HG03457 (cell line): ENCODE measurements around the gene ALKBH8.
"Not testable (repeated sequence)": the region's sequence is repeated elsewhere in the genome, so short reads cannot be mapped to it uniquely, and the experiment has no call there.

ENCODE experiments used
- ATAC-seq: cut with Tn5 transposase; IDR thresholded peaks from one replicate; pipeline ENCODE4 v1.9.1; 2021; ENCODE audit warnings: moderate number of reproducible peaks; ENCODE audit not compliant: unreplicated experiment

ALKBH8 gene

GRCh38 chr11:107508201-107508857 lies 57.2 kb downstream of the ALKBH8 start:
- ATAC-seq = no peak

DNA sequence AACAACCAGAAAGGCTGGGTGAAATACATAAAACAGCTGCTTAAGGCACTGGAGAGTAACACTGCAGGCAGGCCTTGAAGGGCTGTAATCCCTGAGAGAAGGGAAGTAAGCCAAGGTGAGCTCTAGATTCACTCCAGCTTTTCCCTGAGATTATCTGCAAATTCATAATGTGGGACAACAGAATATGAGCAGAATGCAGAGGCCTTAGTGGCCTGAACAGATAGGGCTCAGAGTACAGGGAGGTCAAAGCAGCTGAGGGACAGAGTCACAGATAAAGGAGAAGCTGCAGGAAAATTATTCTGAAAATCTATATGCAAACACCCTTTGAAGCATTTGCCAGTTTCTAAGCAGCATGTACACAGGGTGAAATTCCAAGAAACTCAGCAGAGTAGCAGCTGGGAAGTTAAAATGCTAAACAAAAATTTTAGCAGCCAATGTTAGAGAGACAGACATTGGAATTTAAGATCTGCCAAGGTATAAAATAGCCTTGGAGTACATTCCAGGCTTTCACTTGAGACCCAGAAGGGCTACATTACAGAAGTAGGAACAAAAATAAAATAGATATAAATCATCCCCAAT lies 59.8 kb downstream of the ALKBH8 start:
- ATAC-seq = no peak

- ATAC-seq = no peak
Measured at GRCh38 chr11:107504981-107505380, 60.6 kb downstream of the ALKBH8 start.

- no peak for ATAC-seq
Measured at GRCh38 chr11:107501713-107502112, 63.8 kb downstream of the ALKBH8 start.

GRCh38 chr11:107497371-107497770 lies 68.2 kb downstream of the ALKBH8 start:
- not testable (repeated sequence) for ATAC-seq

GRCh38 chr11:107496011-107496410 lies 69.5 kb downstream of the ALKBH8 start:
- ATAC-seq = no peak

DNA sequence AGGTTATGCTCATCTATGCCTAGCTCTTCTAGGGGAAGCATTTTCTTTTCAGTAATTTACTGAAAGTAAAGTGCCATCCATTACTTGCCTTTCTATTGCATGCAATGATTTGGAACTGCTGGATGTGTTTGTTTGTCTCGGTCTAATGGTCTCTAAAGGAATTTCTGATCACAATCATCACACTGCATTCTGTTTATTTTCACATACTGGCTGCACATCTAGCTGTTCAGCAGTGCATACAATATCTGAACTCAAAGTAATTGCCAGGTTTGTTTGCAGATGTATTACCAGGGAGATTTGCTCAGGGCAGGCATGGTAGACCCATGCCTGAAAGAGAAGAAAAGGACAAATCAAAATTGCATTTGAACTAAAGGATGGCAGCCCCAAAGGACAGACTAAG lies 71.5 kb downstream of the ALKBH8 start:
- ATAC-seq = no peak

DNA sequence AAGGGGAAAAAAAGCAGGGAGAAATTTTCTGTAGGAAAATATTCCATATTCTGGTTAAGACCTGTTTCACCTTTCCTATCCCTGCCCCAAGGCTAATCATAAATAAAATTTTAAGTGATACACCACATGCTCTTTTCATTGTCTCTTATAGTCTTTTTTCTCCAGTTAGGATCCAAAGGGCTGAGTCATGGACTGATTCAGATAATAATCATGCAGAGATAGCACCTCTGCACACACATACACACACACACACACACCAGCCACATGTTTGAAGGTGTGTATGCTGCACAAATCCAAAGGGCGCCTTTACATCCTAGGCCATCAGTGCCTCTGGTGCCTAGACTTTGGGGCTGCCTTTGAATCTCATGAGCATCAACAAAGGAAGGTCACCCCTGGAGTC lies 72.4 kb downstream of the ALKBH8 start:
- ATAC-seq = no peak

DNA sequence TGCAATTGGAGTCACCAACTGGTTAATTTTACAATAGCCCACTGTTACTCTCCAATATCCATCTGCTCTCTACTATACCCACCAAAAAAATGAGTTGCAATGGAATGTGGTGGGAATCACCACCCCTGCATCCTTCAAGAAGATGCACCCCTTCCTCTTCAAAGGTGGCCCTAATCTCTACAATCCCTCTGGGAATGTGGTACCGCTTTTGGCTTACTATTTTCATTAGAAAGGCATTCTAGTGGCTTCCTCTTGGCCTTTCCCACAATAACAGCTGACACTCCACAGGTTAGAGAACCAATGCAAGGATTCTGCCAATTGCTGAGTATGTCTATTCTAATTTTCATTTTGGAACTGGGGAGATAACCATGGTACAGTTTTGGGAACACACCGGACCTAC lies 74.7 kb downstream of the ALKBH8 start:
- ATAC-seq = no peak

GRCh38 chr11:107482234-107482633 lies 83.3 kb downstream of the ALKBH8 start:
- ATAC-seq = no peak

GRCh38 chr11:107478922-107479321 lies 86.6 kb downstream of the ALKBH8 start:
- ATAC-seq = no peak

- ATAC-seq = no peak
Measured at GRCh38 chr11:107477820-107478219, 87.7 kb downstream of the ALKBH8 start.

DNA sequence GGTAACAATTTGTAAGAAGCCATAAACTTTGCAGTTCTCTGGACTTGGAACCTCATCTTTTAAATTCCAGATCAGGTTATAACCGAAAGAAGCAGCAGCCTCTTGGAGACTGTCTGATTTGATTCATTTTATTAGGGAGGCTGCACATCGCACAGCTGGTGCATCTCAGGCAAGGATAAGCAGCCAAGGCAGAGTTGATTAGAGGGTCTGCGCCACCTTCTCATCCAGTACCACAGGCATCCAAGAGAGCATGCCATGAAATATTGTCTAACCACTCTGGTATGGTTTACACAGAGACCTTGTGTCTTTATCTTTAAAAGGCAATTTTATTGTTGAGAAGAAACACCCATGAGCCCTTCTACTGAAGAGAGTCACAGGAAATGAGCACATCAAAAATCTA lies 91.7 kb downstream of the ALKBH8 start:
- no peak for ATAC-seq

DNA sequence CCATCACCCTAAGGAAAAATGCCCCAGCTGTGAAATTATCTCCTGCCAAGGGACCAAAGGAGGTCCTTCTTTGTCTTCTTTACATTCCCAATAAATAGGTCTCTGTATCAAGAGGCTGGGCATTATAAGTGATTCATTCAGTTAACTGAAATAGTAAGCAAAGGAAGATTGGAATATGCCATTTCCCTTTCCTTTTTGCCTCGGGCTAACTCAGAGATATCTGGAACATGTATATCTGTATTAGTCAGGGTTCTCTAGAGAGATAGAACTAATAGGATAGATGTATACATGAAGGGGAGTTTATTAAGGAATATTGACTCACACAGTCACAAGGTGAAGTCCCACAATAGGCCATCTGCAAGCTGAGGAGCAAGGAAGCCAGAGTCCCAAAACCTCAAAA lies 92.6 kb downstream of the ALKBH8 start:
- no peak for ATAC-seq

GRCh38 chr11:107468596-107468995 lies 96.9 kb downstream of the ALKBH8 start:
- no peak for ATAC-seq

DNA sequence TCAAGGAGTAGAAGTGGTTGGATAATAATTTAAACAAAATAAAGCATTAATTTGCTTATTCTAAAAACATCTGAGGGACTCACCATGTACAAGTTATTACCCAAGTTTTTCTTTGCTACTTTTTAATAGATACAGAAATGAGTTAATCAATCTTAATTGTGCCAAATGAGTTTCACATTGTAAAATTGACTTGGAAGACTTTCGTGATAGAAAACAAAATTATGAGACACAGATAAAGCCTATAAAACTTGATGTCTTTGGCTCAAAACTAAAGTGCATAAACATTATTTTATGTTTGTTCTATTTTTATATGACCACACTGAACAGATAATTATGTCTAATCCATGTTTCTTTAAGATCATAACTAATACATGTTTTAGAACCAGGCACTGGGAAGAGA lies 97.8 kb downstream of the ALKBH8 start:
- ATAC-seq = no peak

- ATAC-seq = not testable (repeated sequence)
Measured at GRCh38 chr11:107466275-107466866, 99.2 kb downstream of the ALKBH8 start.

DNA sequence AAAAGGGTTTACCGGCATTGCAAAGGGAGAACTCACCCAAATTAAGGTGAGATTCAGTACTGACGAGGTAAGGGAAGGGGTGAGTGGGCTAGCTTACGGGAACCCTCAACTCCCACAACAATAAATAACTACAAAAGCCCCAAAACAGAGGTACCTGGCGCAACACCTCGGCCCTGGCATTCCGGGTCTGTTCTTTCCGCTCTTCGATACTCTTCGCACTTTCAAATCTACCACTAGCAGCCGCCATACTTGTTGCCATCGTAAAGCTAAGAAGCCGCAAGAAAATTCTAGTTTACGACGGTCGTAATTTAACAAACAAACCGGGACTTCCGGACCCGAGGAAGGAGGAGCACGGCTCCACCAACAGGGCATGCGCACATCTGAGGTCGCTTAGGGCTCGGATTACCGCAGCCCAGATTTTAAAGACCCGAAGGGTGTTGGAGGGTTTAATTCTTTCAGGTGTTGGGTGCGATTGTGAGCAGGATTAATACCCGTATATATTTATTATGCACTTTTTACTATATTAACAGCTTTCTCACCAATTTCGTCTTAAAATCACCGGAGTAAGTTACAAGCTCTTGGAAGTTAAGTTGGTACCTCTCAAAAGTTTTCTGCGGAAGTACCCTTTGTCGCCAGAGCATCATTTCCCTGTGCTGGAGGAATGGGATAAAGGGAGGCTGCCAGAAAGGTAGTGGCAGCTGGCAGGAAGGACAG lies 107.8 kb downstream of the ALKBH8 start, which contains the start of gene CWF19L2:
Gene CWF19L2, minus strand, starts transcription at position 268 of the 714 bp plus-strand sequence. Its CDS starts 9 bp downstream, at position 259.
- peak; percentile 97 for ATAC-seq

DNA sequence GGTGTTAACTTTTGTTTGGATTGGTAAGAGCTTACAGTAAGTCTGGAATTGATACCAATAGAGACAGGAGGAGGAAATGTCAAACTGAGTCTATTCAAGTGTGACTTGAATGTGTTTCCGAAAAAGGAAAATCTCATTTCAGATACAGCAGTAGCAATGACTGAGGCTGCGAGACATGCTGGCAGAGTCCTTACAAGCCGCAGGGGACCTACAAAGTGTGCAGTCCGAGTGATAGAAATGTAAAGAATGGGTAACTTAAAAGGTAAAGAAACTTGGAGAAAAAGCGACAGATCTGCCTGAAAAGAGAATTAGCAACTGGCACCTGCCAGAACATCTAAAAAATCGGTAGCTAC lies 108.4 kb downstream of the ALKBH8 start:
- ATAC-seq = no peak

GRCh38 chr11:107453594-107454286 lies 111.8 kb downstream of the ALKBH8 start:
- no peak for ATAC-seq
